EL (cell line): ENCODE results near the gene SLCO3A1.

Experiments used
- DNase-seq: peaks from one replicate; pipeline ENCODE4 v3.0.0-alpha.2; 2016

Gene SLCO3A1

GRCh38 chr15:91853511-91853947 is at the start of gene SLCO3A1:
Gene SLCO3A1, plus strand, starts transcription at chr15:91853708.
- peak; percentile 49 for DNase-seq

GRCh38 chr15:91807122-91807521 is 46.4 kb upstream of the SLCO3A1 start:
- DNase-seq: no peak

GRCh38 chr15:91813924-91814323 is 39.6 kb upstream of the SLCO3A1 start:
- no peak for DNase-seq

- no peak for DNase-seq
These were observed 36.6 kb upstream of the SLCO3A1 start for GRCh38 chr15:91816942-91817341.

- DNase-seq: no peak
These were observed 32.0 kb upstream of the SLCO3A1 start for GRCh38 chr15:91821458-91821857.

GRCh38 chr15:91824256-91824655 is 29.3 kb upstream of the SLCO3A1 start:
- no peak for DNase-seq

GRCh38 chr15:91826443-91826842 is 27.1 kb upstream of the SLCO3A1 start:
- DNase-seq: no peak

- DNase-seq: no peak
These were observed 20.5 kb upstream of the SLCO3A1 start for GRCh38 chr15:91833056-91833455.

- DNase-seq: no peak
These were observed 13.6 kb upstream of the SLCO3A1 start for GRCh38 chr15:91839867-91840266.

- DNase-seq: no peak
These were observed 11.6 kb upstream of the SLCO3A1 start for GRCh38 chr15:91841861-91842260.

GRCh38 chr15:91844341-91844740 is 9.2 kb upstream of the SLCO3A1 start:
- DNase-seq: no peak

- no peak for DNase-seq
These were observed 8.6 kb upstream of the SLCO3A1 start for GRCh38 chr15:91844928-91845327.

- no peak for DNase-seq
These were observed 7.8 kb upstream of the SLCO3A1 start for GRCh38 chr15:91845720-91846119.

- no peak for DNase-seq
These were observed 4.3 kb upstream of the SLCO3A1 start for GRCh38 chr15:91849180-91849579.

- DNase-seq: peak; percentile 39
These were observed 3.8 kb upstream of the SLCO3A1 start for GRCh38 chr15:91849749-91850161.

GRCh38 chr15:91852741-91853510 is 582 bp upstream of the SLCO3A1 start:
- peak; percentile 60 for DNase-seq

GRCh38 chr15:91853948-91854638 is 585 bp downstream of the SLCO3A1 start:
- DNase-seq: peak; percentile 13

- DNase-seq: no peak
These were observed 1.1 kb downstream of the SLCO3A1 start for GRCh38 chr15:91854639-91854990.

GRCh38 chr15:91855241-91855640 is 1.7 kb downstream of the SLCO3A1 start:
- DNase-seq: no peak

- DNase-seq: no peak
These were observed 2.4 kb downstream of the SLCO3A1 start for GRCh38 chr15:91855684-91856489.

- no peak for DNase-seq
These were observed 3.7 kb downstream of the SLCO3A1 start for GRCh38 chr15:91857224-91857585.

- DNase-seq: no peak
These were observed 4.3 kb downstream of the SLCO3A1 start for GRCh38 chr15:91857772-91858171.

- DNase-seq: no peak
These were observed 7.0 kb downstream of the SLCO3A1 start for GRCh38 chr15:91860498-91860897.

- DNase-seq: no peak
These were observed 7.7 kb downstream of the SLCO3A1 start for GRCh38 chr15:91861223-91861622.
